GM10266 (cell line): ENCODE measurements around the gene YLPM1.

Source experiments
- DNase-seq: peaks from one replicate; pipeline ENCODE4 v3.0.0; 2012; ENCODE audit errors: extremely low spot score
- TF ChIP-seq, protein P1 (sequence below): IDR thresholded peaks from 2 replicates; pipeline ENCODE4 v1.5.1; 2012; ENCODE audit warnings: mild to moderate bottlenecking, low read depth; ENCODE audit not compliant: control insufficient read depth, insufficient read depth; ENCODE audit errors: missing control alignments

Gene YLPM1

DNA sequence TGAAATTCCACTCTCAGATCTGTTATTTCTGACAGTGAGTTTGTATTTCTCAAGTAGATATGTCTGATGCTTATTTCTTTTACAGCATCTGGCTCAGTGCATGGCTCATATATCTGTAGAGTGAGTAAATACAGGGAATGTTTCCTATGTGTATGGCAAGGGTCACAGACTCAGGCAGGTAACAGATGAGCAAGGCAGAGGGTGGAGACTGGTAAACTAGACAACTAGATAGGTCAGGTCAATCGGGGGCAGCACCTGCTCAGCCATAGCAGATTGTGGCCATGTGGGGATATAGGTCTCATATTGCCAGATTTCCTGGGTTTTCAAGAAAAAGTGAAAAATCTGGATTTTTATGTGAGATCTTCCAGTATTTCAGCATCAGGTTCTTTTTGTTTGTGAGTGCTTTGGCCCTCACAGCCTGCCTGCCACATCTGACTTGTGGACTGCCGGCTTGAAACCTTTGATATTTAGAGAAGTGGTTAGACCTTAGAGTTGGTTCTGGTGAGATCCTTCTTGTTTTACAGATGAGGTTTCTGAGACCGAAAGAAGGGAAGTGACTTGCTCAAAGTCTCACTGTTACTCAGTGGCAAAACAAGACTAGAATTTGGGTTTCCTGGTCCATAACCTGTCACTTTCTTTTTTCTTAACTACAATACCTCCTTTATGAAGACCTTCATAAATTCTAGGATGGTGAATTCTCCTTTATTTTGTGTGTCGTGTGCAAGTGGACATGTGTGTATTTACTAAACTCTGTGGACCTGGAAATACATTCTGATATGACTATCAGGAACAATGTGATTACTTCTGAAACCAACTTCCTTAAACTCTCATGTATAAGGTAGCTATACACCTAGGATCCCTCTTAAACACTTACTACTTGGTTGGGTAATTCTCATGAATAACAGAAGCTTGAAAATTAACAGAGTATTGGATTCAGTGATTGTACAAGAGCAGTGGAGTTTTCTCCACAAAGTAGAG, 78.4 kb downstream of the YLPM1 start:
- peak; percentile 55 for DNase-seq
- TF ChIP-seq, protein P1, sequence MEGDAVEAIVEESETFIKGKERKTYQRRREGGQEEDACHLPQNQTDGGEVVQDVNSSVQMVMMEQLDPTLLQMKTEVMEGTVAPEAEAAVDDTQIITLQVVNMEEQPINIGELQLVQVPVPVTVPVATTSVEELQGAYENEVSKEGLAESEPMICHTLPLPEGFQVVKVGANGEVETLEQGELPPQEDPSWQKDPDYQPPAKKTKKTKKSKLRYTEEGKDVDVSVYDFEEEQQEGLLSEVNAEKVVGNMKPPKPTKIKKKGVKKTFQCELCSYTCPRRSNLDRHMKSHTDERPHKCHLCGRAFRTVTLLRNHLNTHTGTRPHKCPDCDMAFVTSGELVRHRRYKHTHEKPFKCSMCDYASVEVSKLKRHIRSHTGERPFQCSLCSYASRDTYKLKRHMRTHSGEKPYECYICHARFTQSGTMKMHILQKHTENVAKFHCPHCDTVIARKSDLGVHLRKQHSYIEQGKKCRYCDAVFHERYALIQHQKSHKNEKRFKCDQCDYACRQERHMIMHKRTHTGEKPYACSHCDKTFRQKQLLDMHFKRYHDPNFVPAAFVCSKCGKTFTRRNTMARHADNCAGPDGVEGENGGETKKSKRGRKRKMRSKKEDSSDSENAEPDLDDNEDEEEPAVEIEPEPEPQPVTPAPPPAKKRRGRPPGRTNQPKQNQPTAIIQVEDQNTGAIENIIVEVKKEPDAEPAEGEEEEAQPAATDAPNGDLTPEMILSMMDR = no peak

DNA sequence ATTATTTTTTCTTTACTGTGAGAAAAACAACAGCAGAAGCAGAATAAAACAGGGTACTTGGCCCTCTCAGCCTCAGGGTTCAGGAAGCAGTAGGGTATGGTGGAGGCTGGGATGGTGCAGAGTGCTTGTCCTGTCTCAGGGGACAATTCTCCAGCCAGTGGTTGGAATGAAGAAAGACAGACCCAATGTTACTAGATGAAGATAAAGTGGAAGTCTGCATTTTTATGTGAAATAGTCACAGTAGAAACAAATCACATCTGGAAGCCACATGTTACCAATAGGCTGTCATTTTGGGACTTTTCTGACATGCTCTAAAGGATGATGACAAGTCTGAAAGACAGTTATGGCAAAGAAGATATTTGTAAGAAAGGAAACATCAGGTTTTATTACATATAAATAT, 80.5 kb downstream of the YLPM1 start:
- TF ChIP-seq, protein P1 = no peak
- no peak for DNase-seq

DNA sequence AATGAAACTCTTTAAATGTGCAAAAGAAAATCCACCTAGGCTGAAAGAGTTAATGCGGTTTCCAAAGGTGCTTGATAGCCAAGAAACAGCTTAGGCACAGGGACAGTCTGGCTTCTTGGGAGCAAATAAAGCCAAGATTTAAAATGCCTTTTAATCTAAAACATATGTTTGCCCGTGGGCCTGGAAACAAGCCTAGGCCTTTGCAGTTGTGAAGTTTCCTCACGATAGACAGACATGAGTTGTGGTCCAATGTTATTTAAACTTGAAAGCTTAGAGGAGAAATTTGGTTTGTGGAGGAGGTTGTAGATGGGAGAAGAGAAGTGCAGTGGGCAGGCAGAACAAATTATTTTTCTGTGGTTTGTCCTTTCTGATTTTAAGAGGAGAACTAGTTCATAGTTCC, 83.1 kb downstream of the YLPM1 start:
- DNase-seq = no peak
- TF ChIP-seq, protein P1 = no peak

DNA sequence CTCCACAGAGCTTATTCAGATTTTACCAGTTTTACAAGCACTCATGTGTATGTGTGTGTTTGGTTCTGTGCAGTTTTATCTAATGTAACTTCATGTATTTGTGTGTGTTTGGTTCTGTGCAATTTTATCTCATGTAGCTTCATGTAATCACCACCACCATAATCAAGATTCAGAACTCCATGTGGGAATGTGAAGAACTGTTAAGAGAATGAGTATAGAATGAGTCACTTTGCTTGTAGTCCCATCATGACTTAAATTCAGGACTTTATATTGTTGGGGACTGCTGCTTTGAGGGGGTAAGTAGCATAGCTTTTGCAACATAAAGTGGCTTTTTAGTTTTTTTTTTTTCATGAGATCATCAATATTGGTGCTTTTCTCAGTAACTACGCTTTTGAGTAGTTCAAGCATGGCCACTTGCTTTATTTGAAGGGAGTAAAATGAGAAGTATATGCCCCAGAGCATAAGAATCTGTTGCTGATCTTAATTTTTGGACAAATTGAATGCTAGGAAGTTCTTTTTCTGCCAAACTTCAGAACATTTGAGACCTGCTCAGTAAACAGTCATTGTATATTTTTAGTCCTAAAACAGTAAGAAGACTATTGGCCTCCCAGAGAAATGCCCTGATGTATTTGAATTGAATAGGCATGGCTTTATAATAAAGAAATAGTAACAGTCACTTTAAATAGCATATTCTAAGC, 84.0 kb downstream of the YLPM1 start:
- DNase-seq = no peak
- TF ChIP-seq, protein P1 = no peak

DNA sequence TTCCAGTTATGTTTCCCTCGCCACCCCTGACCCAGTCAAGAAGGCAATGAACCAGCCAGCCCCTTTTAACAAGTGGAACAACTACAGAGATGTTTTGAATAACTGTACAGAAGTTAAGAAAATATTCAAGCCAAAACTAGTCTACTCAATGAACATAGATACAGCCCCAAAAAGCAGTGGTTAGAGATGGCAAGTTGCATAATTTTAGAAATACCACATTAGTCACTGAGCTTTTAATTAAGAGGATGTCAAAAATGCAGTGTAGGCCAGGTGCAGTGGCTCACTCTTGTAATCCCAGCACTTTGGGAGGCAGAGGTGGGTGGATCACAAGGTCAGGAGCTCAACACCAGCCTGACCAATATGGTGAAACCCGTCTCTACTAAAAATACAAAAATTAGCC, 85.7 kb downstream of the YLPM1 start:
- DNase-seq = no peak
- TF ChIP-seq, protein P1 = no peak

DNA sequence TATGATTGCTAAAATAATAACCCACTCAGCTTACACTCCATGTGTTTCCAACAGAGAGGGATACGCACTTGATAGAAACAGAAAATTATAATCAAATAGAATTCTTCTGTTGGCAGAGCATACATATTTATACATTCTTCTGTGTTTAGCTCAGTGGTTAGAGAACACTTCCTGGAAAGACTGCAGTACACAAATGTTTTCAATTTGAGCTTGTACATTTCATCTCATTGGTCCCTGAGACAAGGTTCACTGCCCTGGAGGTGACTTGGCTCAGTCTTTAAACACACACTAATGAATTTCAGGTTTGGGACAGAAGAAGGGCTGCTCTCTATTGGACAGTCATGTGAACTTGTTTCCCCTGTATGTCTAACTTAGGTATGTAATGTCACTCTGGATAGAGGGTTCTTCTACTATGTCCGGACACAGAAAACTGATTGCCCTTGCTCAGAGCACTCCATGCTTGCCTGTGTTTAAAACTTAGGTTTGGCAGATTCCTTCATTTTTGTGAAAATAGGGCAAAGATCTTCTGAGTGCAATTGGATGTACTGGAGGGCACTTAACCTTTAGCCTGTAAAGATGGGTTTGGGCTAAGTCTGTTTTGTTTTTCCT, 89.9 kb downstream of the YLPM1 start:
- TF ChIP-seq, protein P1 = no peak
- no peak for DNase-seq
